Measurements from ENCODE around the gene SYTL1. TPM values are rescaled to one million over a fixed set of nuclear protein-coding genes. Genes with fewer than 3 reads are reported as not detected.

Gene SYTL1
- total RNA-seq, 2 donors from 2014 or later = 26.0 to 43.4 TPM

DNA sequence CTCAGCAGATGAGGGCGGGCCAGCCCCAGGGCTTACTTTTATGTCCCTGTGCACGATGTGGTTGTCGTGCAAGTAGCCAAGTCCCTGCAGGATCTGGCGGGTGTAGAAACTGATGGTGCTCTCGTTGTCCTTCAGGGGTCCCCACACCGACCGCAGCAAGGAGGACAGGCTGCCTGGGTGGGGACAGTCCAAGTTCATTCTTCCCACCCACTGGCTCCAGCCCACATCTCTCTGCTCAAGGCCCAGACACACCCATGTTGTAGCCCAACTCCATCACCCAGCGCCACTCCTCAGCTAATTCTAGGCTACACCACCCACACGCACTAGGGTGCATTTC, 18.0 kb downstream of the SYTL1 start:
- Mint-ChIP-seq H3K27me3 (no peaks in the 10 kb centered on the region), H3K4me1 (peaks cover 7% of the 10 kb centered on the region), H3K4me3 (peak overlapping the region; percentile 73), H3K27ac (no peak overlapping the region), H3K9me3 (no peaks in the 10 kb centered on the region), H3K36me3 (ENCODE audit: low read depth) (no peaks in the 10 kb centered on the region)
- ATAC-seq (replicated peaks) = no peak

DNA sequence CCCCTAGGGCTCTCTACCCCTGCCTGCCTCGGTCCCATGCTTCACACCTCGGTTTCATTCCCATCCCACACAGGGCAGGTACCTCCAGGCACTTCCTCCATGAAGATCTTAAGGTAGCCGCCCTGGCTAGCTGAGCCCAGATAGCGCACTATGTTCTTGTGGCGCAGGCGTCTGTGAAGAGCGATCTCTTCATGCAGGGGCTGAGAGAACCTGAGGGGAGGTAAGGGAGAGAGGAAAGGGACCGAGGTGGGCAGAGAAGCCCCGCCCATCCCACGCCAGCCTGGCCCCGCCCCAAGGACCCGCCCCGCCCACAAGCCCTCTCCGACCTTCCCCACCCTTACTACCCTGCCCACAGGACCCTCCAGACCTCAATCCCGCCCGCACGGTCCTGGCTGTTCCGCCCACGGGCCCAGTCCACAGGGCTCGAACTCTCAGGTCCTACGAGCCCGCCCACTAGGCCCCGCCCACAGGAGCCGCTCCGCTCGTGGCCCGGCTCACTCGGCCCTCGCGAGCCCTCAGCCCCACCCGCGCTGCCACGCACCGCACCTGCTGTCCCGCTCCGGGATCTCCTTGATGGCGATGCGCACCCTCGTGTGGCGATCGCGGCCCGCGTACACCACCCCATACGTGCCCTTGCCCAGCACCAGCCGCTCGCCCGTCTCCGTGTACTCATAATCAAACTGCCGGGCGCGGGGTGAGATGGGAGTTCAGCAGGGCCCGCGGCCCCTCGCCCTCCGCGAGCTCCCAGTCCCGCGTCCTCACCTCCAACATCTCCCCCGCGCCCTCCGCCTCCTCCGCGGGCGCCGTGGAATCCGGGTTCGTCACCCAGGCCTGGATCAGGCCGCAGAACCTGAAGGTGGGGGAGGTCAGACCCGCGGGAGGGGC, 18.6 kb downstream of the SYTL1 start:
- H3K9me3 Mint-ChIP-seq = no peaks in the 10 kb centered on the region
- H3K27ac Mint-ChIP-seq = no peak overlapping the region
- H3K36me3 Mint-ChIP-seq (ENCODE audit: low read depth) = no peaks in the 10 kb centered on the region
- ATAC-seq (replicated peaks) = peak; percentile 15
- H3K27me3 Mint-ChIP-seq = no peaks in the 10 kb centered on the region
- H3K4me3 Mint-ChIP-seq = peak overlapping the region; percentile 73
- H3K4me1 Mint-ChIP-seq = peaks cover 7% of the 10 kb centered on the region

DNA sequence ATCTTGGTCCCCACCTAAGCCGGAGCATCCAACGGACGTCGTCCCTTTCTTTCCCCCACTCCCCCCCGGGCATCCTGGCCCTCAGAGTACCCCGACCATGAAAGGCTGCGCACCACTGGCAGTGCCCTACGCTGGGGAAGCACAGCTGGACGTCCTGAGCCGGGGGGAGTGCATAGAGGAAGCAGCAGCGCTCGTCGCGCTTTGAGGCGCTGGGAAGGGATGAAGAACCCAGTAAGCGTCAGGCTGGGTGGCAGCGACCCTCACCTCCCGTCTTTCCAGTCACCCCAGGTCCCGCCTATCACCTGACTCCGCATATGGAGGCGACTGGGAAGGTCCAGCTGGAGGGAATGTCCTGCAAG, 19.2 kb downstream of the SYTL1 start:
- no peak for ATAC-seq (replicated peaks)
- H3K4me3 Mint-ChIP-seq = peak overlapping the region; percentile 73
- peaks cover 7% of the 10 kb centered on the region for H3K4me1 Mint-ChIP-seq
- no peak overlapping the region for H3K27ac Mint-ChIP-seq
- H3K36me3 Mint-ChIP-seq (ENCODE audit: low read depth) = no peaks in the 10 kb centered on the region
- no peaks in the 10 kb centered on the region for H3K9me3 Mint-ChIP-seq
- H3K27me3 Mint-ChIP-seq = no peaks in the 10 kb centered on the region

DNA sequence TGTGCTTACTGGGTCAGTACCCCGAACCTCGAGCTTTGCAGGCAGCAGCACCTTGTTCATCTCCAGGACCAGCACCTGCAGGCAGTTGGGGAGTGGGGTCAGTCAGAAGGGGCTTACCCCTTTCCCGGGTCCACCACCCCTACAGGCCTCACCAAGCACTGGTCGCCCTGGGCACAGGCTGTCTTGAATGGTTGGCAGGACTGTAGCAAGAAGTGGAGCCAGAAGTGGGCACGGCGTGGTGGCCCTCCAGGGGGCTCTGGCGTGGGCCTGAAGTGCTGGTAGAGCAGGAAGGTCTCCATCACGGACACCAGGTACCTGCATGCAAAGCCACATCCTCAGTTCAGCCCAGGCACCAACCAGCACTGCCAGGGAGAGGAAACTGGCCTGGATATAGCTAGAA, 19.7 kb downstream of the SYTL1 start:
- Mint-ChIP-seq H3K9me3 (no peaks in the 10 kb centered on the region), H3K27ac (no peak overlapping the region), H3K36me3 (ENCODE audit: low read depth) (no peaks in the 10 kb centered on the region), H3K27me3 (no peaks in the 10 kb centered on the region), H3K4me1 (peaks cover 7% of the 10 kb centered on the region), H3K4me3 (no peak overlapping the region)
- no peak for ATAC-seq (replicated peaks)

- Mint-ChIP-seq H3K27me3 (no peaks in the 10 kb centered on the region), H3K4me3 (no peak overlapping the region), H3K4me1 (peaks cover 7% of the 10 kb centered on the region), H3K36me3 (ENCODE audit: low read depth) (no peaks in the 10 kb centered on the region), H3K9me3 (no peaks in the 10 kb centered on the region), H3K27ac (no peak overlapping the region)
- no peak for ATAC-seq (replicated peaks)
Measured at GRCh38 chr1:27363766-27364695, 22.2 kb downstream of the SYTL1 start.

- H3K9me3 Mint-ChIP-seq = no peaks in the 10 kb centered on the region
- no peaks in the 10 kb centered on the region for H3K36me3 Mint-ChIP-seq (ENCODE audit: low read depth)
- H3K27ac Mint-ChIP-seq = no peak overlapping the region
- no peaks in the 10 kb centered on the region for H3K27me3 Mint-ChIP-seq
- peaks cover 4% of the 10 kb centered on the region for H3K4me1 Mint-ChIP-seq
- no peak for ATAC-seq (replicated peaks)
- peak overlapping the region; percentile 94 for H3K4me3 Mint-ChIP-seq
Measured at GRCh38 chr1:27364696-27365371, 23.0 kb downstream of the SYTL1 start.

DNA sequence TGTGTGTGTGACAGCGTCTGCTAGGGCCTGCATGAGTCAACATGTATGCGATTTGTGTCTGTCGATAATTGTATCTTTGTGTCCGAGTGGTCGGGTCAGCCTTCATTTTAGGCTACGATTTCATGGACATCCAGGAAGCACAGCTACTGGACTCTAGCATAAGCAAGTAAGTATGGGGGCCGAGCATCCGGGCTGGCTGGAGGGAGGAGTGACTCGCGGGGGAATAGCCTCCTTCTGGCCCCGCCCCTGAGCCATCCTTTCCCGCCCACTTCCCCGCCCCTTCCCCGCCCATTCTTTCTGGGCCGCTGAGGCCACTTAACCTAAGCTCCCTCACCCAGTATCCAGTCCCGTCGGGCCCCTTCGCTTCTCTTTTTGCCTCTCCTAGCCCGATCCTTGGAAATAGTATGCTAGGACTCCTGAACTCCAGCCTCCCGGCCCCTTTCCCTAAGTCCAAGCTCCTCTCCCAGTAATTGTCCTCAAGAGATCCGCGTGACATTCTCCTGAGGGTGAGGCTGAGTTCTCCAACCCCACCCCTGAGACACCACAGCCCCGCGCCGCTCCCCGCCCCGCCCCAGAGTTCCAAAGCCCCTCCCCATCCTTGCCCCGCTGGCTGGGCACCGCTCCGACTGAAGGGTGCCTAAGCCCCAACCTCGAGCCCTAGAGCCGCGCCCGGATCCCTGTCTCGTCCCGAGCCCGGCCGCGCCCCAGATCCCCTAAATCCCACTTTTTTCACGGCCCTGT, 23.7 kb downstream of the SYTL1 start:
- Mint-ChIP-seq H3K4me3 (peak overlapping the region; percentile 94), H3K4me1 (no peaks in the 10 kb centered on the region), H3K9me3 (no peaks in the 10 kb centered on the region), H3K36me3 (ENCODE audit: low read depth) (no peaks in the 10 kb centered on the region), H3K27me3 (no peaks in the 10 kb centered on the region), H3K27ac (peak overlapping the region; percentile 87)
- ATAC-seq (replicated peaks) = peak; percentile 74

DNA sequence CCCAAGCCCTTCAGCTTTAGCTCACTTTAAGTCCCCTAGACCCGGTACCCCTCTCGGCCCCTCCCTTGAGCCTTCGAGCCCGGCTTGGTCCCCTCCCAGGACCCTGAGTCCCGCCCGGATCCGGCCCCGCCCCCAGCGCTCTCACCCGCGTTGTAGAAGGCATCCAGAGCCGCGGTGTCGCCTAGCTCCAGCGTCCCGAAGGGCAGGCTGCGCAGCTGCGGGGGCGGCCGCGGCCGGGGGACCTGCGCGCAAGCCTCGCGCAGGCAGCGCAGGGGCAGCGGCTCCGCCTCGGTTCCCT, 24.2 kb downstream of the SYTL1 start:
- peak; percentile 76 for ATAC-seq (replicated peaks)
- H3K4me3 Mint-ChIP-seq = peak overlapping the region; percentile 94
- no peaks in the 10 kb centered on the region for H3K9me3 Mint-ChIP-seq
- H3K27me3 Mint-ChIP-seq = no peaks in the 10 kb centered on the region
- no peaks in the 10 kb centered on the region for H3K36me3 Mint-ChIP-seq (ENCODE audit: low read depth)
- H3K4me1 Mint-ChIP-seq = no peaks in the 10 kb centered on the region
- peak overlapping the region; percentile 87 for H3K27ac Mint-ChIP-seq

GRCh38 chr1:27366411-27367159, 24.8 kb downstream of the SYTL1 start, which contains the start of gene MAP3K6:
Gene MAP3K6, minus strand, starts transcription at chr1:27366961. Its CDS starts 364 bp downstream, at chr1:27366597.
- Mint-ChIP-seq H3K4me1 (no peaks in the 10 kb centered on the region), H3K27ac (peak within 1 kb of the TSS; percentile 87), H3K9me3 (no peaks in the 10 kb centered on the region), H3K27me3 (no peaks in the 10 kb centered on the region), H3K4me3 (peak within 1 kb of the TSS; percentile 94), H3K36me3 (ENCODE audit: low read depth) (no peaks in the 10 kb centered on the region)
- ATAC-seq (replicated peaks) = peak; percentile 54

DNA sequence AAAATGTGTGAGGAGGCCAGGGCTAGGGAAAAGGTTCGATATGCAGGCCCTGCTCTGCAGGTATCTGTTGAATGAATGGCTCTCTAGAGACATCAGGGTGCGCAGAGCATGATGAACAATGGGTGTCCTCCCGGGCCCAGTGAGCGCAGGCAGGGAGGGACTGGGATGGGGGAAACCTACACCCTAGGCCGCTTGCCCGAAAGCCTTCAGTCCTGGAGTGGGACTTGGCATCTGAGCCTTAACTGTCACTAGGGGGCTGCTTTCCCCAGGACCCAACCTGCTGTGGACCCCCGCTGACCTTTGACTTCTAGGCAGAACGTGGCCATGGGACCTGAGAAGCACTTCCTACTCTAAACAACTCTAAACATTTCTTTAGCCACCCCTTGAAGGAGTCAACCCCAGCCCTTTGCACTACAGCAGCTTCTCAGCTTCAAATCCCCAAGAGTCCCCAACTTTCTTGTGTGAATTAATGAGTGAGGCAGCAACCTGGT, 25.4 kb downstream of the SYTL1 start:
- no peaks in the 10 kb centered on the region for H3K27me3 Mint-ChIP-seq
- H3K36me3 Mint-ChIP-seq (ENCODE audit: low read depth) = no peaks in the 10 kb centered on the region
- H3K4me3 Mint-ChIP-seq = peak overlapping the region; percentile 59
- no peaks in the 10 kb centered on the region for H3K4me1 Mint-ChIP-seq
- H3K9me3 Mint-ChIP-seq = no peaks in the 10 kb centered on the region
- no peak for ATAC-seq (replicated peaks)
- no peak overlapping the region for H3K27ac Mint-ChIP-seq

GRCh38 chr1:27368869-27369582, 27.2 kb downstream of the SYTL1 start:
- no peak overlapping the region for H3K4me3 Mint-ChIP-seq
- no peaks in the 10 kb centered on the region for H3K27me3 Mint-ChIP-seq
- no peaks in the 10 kb centered on the region for H3K9me3 Mint-ChIP-seq
- ATAC-seq (replicated peaks) = no peak
- H3K36me3 Mint-ChIP-seq (ENCODE audit: low read depth) = no peaks in the 10 kb centered on the region
- no peak overlapping the region for H3K27ac Mint-ChIP-seq
- H3K4me1 Mint-ChIP-seq = no peaks in the 10 kb centered on the region

DNA sequence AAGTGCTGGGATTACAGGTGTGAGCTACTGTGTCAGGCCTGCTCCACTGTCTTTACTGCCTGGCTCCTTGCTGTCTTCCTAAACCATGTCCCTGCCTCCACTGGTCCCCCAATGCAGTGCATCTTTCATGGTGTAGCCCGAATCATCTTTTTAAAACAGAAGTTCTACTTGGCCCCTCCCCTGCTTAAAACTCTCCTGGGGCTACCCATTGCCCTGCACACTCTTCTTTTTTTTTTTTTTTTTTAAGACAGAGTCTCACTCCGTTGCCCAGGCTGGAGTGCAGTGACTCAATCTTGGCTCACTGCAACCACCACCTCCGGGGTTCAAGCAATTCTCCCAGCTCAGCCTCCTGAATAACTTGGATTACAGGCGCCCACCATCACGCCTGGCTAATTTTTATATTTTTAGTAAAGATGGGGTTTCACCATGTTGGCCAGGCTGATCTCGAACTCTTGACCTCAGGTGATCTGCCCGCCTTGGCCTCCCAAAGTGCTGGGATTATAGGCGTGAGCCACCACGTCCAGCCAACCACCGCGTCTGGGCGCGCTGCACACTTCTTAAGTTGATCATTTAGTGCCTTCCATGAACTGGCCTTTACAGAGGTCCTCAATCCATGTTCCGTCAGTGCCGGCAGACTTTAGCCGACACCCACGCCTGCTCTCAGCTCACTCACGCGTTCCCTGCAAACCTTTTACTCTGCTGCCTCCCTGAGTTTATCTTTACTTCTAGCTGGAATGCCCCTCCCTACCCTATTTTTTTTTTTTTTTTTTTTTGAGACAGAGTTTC, 30.4 kb downstream of the SYTL1 start:
- no peak for ATAC-seq (replicated peaks)
- H3K9me3 Mint-ChIP-seq = no peaks in the 10 kb centered on the region
- H3K36me3 Mint-ChIP-seq (ENCODE audit: low read depth) = no peaks in the 10 kb centered on the region
- no peaks in the 10 kb centered on the region for H3K27me3 Mint-ChIP-seq
- no peaks in the 10 kb centered on the region for H3K4me1 Mint-ChIP-seq
- no peak overlapping the region for H3K4me3 Mint-ChIP-seq
- H3K27ac Mint-ChIP-seq = no peak overlapping the region
